PC-3 (cell line): ENCODE data around the gene PLXNA4. TPM values are rescaled to one million over a fixed set of nuclear protein-coding genes. Genes with fewer than 3 reads are reported as not detected.

ENCODE experiments used
- ATAC-seq: fragments of 200-7000 bp; cut with Tn5 transposase; 2 replicates; pipeline ENCODE4 v1.9.1; 2020; ENCODE audit warnings: mild to moderate bottlenecking, moderate library complexity
- BruUV-seq: library from RNA; stranded (reverse); fragments of 400-500 nt; replicated peaks from 2 replicates; lab custom pipeline; 2021; lab: Mats Ljungman, UMichigan
- CTCF ChIA-PET: fragments of 300-600 bp; sonication (Branson Sonifier 250); formaldehyde crosslinking; loops from one replicate; lab custom pipeline; 2022; ENCODE audit warnings: antibody characterized with exemption; lab: Charles Lee
- POLR2A ChIA-PET: fragments of 300-600 bp; sonication (Branson Sonifier 250); formaldehyde crosslinking; loops from one replicate; lab custom pipeline; 2022; ENCODE audit warnings: antibody characterized with exemption; ENCODE audit not compliant: unreplicated experiment; lab: Charles Lee
- DNase-seq: peaks from one replicate; pipeline ENCODE4 v3.0.0-alpha.2; 2015
- H2AFZ ChIP-seq: fragments of 300-600 bp; sonication (generic); 2 replicates; pipeline ENCODE4 v1.6.0; 2016; ENCODE audit warnings: antibody characterized with exemption, low read length
- H3F3A ChIP-seq: fragments of 300-600 bp; sonication (generic); one replicate; pipeline ENCODE4 v1.6.0; 2017; ENCODE audit warnings: antibody characterized with exemption, low read length, control low read depth, mild to moderate bottlenecking; ENCODE audit not compliant: unreplicated experiment
- H3K27ac ChIP-seq: fragments of 300-600 bp; sonication (generic); 2 replicates; pipeline ENCODE4 v1.5.1; 2016; ENCODE audit warnings: mild to moderate bottlenecking, low read length
- H3K27me3 ChIP-seq: fragments of 300-600 bp; sonication (generic); 2 replicates; pipeline ENCODE4 v1.6.1; 2016; ENCODE audit warnings: low read length, mixed read lengths
- H3K36me3 ChIP-seq: fragments of 300-600 bp; sonication (generic); 2 replicates; pipeline ENCODE4 v1.6.1; 2016; ENCODE audit warnings: low read depth, mixed run types, low read length, mixed read lengths
- H3K4me1 ChIP-seq: fragments of 300-600 bp; sonication (generic); 2 replicates; pipeline ENCODE4 v1.5.1; 2016; ENCODE audit warnings: low read length; ENCODE audit not compliant: insufficient read depth
- H3K4me2 ChIP-seq: fragments of 300-600 bp; sonication (generic); 2 replicates; pipeline ENCODE4 v1.6.0; 2016; ENCODE audit warnings: low read length
- H3K4me3 ChIP-seq: fragments of 300-600 bp; sonication (generic); 2 replicates; pipeline ENCODE4 v1.5.1; 2016; ENCODE audit warnings: mild to moderate bottlenecking, low read length, mixed read lengths
- H3K79me2 ChIP-seq: fragments of 300-600 bp; sonication (generic); 2 replicates; pipeline ENCODE4 v1.6.1; 2017; ENCODE audit warnings: low read length, mixed read lengths
- H3K9ac ChIP-seq: fragments of 300-600 bp; sonication (generic); 2 replicates; pipeline ENCODE4 v1.6.0; 2016; ENCODE audit warnings: mild to moderate bottlenecking, low read length
- H3K9me2 ChIP-seq: fragments of 300-600 bp; sonication (generic); replicated peaks from 2 replicates; pipeline ENCODE4 v1.6.1; 2016; ENCODE audit warnings: mixed run types, low read length, mixed read lengths
- H3K9me3 ChIP-seq: fragments of 300-600 bp; sonication (generic); 2 replicates; pipeline ENCODE4 v1.6.1; 2016; ENCODE audit warnings: low read length, mixed read lengths
- H4K20me1 ChIP-seq: fragments of 300-600 bp; sonication (generic); 2 replicates; pipeline ENCODE4 v1.6.1; 2016; ENCODE audit warnings: low read length, mixed read lengths
- EZH2 ChIP-seq: fragments of 300-600 bp; sonication (generic); IDR thresholded peaks from one replicate; pipeline ENCODE4 v1.6.1; 2017; ENCODE audit warnings: antibody characterized with exemption, mild to moderate bottlenecking, low read length; ENCODE audit not compliant: unreplicated experiment
- EZH2phosphoT487 ChIP-seq: fragments of 300-600 bp; sonication (generic); IDR thresholded peaks from 2 replicates; pipeline ENCODE4 v1.6.1; 2018; ENCODE audit warnings: mild to moderate bottlenecking, antibody characterized with exemption, low read length, borderline replicate concordance
- intact Hi-C: fragments of 100-400 bp; cut with micrococcal nuclease; formaldehyde crosslinking; loops from 2 replicates; pipeline ENCODE4 v1.9.0; 2023
- total RNA-seq: library from RNA; depleted of rRNA; stranded (reverse); fragments of >200 nt; gene quantifications from 2 replicates; pipeline ENCODE4 v1.2.3, GENCODE V29; 2014
- TF ChIP-seq, protein P1 (sequence below): fragments of 300-600 bp; sonication (generic); conservative IDR thresholded peaks from 2 replicates; pipeline ENCODE4 v1.5.1; 2017; ENCODE audit warnings: antibody characterized with exemption, low read depth, mild to moderate bottlenecking, low read length

The PLXNA4 gene
- total RNA-seq, 1 experiment from 2014 or later: 1.2 TPM

DNA sequence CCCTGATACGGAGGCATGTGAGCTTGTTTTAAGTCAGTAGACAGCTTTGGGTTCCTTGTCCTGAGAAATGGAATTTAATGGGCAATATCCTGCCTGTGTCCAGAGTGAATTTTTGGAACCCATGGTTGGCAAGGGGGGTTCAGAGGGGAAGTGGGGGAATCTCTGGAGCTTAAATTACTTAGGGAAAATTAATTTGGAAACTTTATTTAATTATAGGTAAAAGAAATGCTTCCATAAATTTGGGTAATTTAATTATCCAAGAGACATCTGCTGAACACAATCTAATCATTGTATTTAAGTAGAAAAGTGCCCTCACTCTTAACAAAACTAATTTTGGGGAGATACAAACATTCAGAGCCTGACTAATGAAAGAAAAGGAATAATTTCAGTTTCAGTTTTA is 99.7 kb downstream of the PLXNA4 start:
- H3K36me3 ChIP-seq: no peaks in the 10 kb centered on the region
- peaks cover 23% of the 10 kb centered on the region for H3K4me1 ChIP-seq
- ChIA-PET CTCF (no interaction called here), POLR2A (no interaction called here)
- no peak overlapping the region for H3K4me3 ChIP-seq
- no peak overlapping the region for H3K9ac ChIP-seq
- no peaks in the 10 kb centered on the region for H3K27me3 ChIP-seq
- no peaks in the 10 kb centered on the region for H4K20me1 ChIP-seq
- intact Hi-C loops: no loop called here
- H3K9me3 ChIP-seq: no peaks in the 10 kb centered on the region
- no TSS peak for BruUV-seq
- ATAC-seq (no peak), DNase-seq (no peak)
- no peaks in the 10 kb centered on the region for H3F3A ChIP-seq
- TF ChIP-seq EZH2phosphoT487: no peak
- no peak for TF ChIP-seq EZH2
- TF ChIP-seq, protein P1, sequence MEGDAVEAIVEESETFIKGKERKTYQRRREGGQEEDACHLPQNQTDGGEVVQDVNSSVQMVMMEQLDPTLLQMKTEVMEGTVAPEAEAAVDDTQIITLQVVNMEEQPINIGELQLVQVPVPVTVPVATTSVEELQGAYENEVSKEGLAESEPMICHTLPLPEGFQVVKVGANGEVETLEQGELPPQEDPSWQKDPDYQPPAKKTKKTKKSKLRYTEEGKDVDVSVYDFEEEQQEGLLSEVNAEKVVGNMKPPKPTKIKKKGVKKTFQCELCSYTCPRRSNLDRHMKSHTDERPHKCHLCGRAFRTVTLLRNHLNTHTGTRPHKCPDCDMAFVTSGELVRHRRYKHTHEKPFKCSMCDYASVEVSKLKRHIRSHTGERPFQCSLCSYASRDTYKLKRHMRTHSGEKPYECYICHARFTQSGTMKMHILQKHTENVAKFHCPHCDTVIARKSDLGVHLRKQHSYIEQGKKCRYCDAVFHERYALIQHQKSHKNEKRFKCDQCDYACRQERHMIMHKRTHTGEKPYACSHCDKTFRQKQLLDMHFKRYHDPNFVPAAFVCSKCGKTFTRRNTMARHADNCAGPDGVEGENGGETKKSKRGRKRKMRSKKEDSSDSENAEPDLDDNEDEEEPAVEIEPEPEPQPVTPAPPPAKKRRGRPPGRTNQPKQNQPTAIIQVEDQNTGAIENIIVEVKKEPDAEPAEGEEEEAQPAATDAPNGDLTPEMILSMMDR: no peak
- H3K27ac ChIP-seq: no peak overlapping the region
- H2AFZ ChIP-seq: no peak overlapping the region
- H3K79me2 ChIP-seq: no peaks in the 10 kb centered on the region
- no peak overlapping the region for H3K4me2 ChIP-seq
- no peaks in the 10 kb centered on the region for H3K9me2 ChIP-seq

DNA sequence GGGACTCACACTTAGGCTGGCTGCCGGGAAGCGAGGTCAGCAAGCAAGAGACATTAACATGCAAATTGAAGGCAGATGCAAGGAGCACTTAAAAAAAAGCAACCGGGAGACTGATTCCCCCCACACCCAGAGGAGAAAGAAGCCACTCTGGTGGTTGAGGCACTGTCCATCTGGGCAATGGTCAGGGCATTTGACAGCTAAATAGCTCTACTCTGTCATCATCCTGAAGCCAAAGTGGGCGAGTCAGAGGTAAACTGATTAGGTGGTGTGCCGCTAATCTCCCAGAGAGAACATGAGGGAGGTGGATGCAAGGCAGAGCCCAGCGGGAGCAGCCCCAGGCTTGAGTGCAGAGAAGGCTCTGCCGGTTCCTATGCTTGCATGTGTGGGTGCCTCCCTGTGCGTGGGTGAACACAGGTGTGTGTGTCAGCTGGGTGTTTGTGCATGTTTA is 100.6 kb downstream of the PLXNA4 start:
- intact Hi-C loops: no loop called here
- no peaks in the 10 kb centered on the region for H3K36me3 ChIP-seq
- ATAC-seq (no peak), DNase-seq (no peak)
- H2AFZ ChIP-seq: no peak overlapping the region
- no peaks in the 10 kb centered on the region for H4K20me1 ChIP-seq
- CTCF ChIA-PET: no interaction called here
- no peaks in the 10 kb centered on the region for H3K27me3 ChIP-seq
- no peak overlapping the region for H3K4me2 ChIP-seq
- H3K9me2 ChIP-seq: no peaks in the 10 kb centered on the region
- POLR2A ChIA-PET: no interaction called here
- no peaks in the 10 kb centered on the region for H3K9me3 ChIP-seq
- H3K4me1 ChIP-seq: peaks cover 27% of the 10 kb centered on the region
- no peaks in the 10 kb centered on the region for H3F3A ChIP-seq
- no peak overlapping the region for H3K9ac ChIP-seq
- H3K4me3 ChIP-seq: no peak overlapping the region
- H3K79me2 ChIP-seq: no peaks in the 10 kb centered on the region
- no TSS peak for BruUV-seq
- no peak overlapping the region for H3K27ac ChIP-seq
- no peak for TF ChIP-seq EZH2phosphoT487
- TF ChIP-seq, protein P1: no peak
- no peak for TF ChIP-seq EZH2

DNA sequence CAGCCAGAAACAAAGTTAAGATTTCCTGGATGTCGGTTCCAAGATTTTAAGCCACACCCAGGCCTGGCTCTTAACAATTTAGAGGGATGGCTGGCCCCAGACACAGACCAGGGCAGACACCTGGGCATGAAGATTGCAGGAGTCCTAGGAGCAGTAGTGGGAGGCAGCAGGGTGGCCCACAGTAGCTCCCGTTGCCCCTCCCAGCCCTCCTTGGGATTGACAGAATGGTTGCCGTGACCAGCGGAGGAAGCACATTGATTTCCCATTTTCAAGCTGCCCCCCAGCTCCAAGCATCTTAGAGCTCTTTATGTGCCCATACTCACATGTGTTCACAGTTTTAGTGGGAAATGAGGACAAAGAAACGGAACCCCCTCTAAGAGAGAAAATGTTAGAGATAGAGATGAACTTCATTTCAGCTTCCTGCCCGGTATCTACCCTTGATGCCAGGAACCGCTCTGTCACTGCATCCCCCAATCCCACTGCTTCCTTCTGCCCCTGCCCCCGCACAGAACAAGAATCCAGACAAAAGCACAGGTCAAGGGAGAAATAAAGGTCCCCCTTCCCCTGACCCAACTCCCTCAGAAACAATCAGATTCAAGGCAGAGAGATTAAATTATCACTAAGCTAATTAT is 101.1 kb downstream of the PLXNA4 start:
- DNase-seq (no peak), ATAC-seq (no peak)
- POLR2A ChIA-PET: no interaction called here
- Histone ChIP-seq H3K4me3 (no peak overlapping the region), H2AFZ (no peak overlapping the region), H3K9me2 (no peaks in the 10 kb centered on the region), H3F3A (no peaks in the 10 kb centered on the region), H3K27ac (no peak overlapping the region), H3K9me3 (no peaks in the 10 kb centered on the region), H3K79me2 (no peaks in the 10 kb centered on the region), H3K27me3 (no peaks in the 10 kb centered on the region), H3K4me2 (no peak overlapping the region), H3K4me1 (peaks cover 27% of the 10 kb centered on the region), H4K20me1 (no peaks in the 10 kb centered on the region), H3K36me3 (no peaks in the 10 kb centered on the region), H3K9ac (no peak overlapping the region)
- TF ChIP-seq EZH2phosphoT487 (no peak), EZH2 (no peak)
- TF ChIP-seq, protein P1: no peak
- intact Hi-C loops: no loop called here
- no TSS peak for BruUV-seq
- CTCF ChIA-PET: no interaction called here
